Stimulated activated CD4-positive, alpha-beta T cell treated with anti-CD3 and anti-CD28 coated beads, Interleukin-15, amount 100 ng/mL, for 48 hours (primary cell): ENCODE results near the gene ITPR3.

Source experiments
- DNase-seq, 2 donors: peaks; one replicate each; pipeline ENCODE4 v3.0.0-alpha.2; 2020; ENCODE audit warnings: low read depth in 2 of 2

ITPR3 gene

GRCh38 chr6:33700391-33701050 lies 79.4 kb downstream of the ITPR3 start:
- peak; percentile 48 to 78 for DNase-seq

GRCh38 chr6:33702345-33702977 lies 81.3 kb downstream of the ITPR3 start:
- no peak for DNase-seq

DNA sequence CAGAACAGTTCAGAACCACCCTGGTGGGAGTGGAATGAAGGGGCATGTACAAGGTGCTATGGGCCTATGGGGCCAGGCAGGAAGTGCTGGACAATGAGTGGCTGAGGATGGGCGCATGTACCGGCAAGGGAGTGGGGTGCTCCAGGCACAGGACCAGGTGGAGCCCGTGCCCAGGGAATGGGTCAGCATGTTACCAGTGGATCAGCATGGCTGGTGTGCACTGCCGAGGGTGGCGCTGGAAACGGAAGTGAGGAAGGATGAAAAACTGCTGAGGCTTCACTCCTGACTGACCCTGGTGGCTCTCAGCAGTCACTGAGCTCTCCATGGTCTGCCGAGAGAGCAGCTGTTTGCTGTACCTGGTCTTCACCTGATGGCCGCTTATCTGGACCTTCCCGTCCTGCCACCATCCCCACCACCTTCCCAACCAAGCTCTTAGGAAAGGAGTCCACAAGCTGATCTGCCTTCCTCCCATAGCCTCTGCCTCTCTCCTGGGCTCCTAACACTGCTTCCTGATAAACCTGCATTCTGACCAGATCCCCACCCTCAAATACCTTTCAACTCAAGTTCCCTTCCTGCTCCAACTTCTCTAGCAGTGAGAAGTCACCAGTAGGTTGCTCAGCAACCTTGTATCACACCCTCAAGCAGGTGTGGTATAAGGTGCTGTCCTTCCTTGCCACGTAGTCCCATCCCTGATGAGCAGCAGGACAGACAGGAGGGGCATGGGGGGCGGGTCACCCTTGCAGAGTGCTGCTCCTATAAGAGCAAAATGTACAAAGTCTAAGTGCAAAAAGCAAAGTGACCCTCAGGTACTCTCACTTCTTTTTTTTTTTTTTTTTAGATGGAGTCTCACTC lies 83.3 kb downstream of the ITPR3 start:
- no peak for DNase-seq

- DNase-seq = no peak
These were observed 84.3 kb downstream of the ITPR3 start for GRCh38 chr6:33705268-33705885.

- DNase-seq = no peak
These were observed 85.0 kb downstream of the ITPR3 start for GRCh38 chr6:33705955-33706725.

DNA sequence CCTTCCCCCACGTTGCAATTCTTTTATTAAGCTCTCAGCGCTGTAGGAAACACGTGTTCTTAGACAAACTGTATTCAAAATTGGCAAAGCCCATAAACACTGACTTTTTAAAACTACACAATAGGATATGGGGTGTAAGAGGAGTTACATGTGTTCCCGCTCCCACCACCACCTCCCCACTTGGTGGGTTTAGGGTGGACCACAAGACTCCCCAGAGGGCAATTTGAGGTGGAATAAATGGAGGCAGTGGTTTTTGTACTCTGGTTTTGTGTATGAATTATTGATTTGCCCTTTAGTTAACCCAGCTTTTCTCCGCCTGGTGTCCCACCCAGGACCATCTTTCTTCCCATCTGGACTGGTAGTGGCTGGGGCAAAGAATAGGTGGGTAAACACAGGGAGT lies 86.6 kb downstream of the ITPR3 start:
- DNase-seq = no peak

DNA sequence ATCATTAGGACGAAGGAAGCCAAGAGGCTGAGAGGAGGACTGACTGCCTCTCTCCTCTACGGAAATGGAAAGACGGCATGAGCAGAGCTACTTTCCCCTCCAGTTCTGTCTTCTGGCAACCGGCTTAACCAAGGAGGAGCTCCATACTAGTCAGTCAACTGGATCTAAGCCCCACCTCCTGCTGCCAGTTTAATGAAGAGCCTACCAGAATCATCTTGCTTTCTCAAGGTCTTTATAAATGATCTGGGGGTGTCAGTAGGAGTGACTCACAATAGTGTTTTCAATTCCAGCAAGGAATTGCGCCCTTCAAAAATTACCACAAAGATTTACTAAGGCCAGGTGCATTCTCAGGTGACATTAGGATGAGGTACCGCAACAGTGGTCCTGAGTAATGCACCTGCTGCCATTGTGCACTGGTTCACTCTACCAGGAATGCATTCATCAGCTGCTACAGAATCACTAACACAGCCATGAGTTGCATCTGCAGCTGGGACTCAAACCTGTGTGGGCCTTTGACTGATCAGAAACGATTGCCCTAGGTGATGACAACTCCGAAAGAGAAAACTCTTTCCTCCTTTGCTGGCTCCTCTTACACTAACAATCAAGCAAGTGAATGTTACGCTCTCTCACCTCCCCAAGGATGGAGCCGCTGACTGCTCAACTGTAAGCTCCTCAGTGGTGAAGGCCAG lies 87.5 kb downstream of the ITPR3 start:
- DNase-seq = no peak

DNA sequence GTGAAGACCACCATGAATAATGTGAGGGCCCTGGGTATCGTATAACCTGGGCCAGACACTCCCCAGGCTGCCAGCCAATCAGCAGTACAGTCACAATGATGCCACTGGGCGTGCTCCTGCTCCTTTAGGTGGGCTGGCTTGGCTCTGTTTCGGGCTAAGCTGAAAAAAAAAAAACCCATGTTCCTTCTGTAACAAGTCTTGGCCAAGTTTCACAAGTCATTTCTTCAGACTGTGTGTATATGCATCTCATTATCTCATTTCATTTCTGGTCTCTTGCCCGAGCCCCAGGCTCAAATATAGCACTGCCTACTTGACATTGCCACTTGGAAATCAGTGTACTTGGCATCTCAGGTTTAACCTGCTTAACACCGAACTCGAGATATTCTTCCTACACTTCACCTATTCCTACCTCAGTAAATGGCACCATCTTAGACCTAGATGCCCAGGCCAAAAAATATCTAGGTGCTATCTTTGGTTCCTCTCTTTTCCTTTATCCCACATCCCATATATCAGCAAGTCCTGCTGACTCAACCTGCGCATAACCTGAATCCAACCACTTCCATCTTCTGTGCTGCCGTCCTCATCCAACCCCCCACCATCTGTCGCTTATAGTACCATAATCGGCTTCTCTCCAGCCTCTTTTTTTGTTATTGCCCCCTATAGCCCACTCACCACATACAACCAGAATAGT lies 88.6 kb downstream of the ITPR3 start:
- DNase-seq = no peak

DNA sequence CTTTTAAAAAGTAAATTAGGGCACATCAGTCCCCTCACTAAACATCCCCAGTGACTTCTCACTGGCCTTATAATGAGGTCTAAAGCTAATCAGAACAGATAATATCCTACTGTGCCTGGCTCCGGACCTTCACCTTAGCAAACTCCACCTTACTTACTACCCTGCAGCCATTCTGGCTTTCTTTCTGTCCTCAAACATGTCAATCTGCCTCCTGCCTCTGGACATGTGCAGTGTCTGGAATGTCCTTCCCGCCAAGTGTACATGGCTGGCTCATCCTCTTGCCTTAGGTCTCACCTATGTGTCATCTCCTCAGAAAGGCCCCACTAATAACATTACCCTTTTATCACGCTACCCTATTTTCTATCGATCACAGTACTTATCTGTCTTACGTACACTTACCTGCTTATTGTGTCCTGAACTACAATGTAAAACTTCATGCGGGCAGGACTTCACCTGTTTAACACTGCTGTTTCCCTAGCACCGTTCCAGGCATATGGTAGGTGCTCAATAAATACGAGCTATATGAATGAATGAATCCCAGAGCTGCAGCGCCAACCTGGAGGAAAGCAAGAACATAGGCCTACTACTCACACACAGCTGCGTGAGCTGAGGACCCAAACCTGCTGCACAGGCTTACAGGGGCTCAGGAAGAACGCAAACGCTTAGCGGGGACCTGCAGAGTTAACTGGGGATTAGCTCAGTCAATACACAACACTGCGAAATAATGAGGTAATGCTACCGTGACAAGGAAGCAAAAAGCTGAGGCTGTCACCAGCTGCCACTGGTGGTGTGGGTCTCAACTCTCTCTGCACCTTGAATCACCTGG lies 89.4 kb downstream of the ITPR3 start:
- no peak for DNase-seq

GRCh38 chr6:33711140-33712129 lies 90.3 kb downstream of the ITPR3 start, which contains the start of gene UQCC2:
UQCC2 (minus strand) TSS chr6:33711700; CDS start chr6:33711686, 14 bp downstream.
- peak; percentile 97 for DNase-seq

GRCh38 chr6:33712914-33713313 lies 91.8 kb downstream of the ITPR3 start:
- no peak for DNase-seq

- no peak for DNase-seq
These were observed 92.7 kb downstream of the ITPR3 start for GRCh38 chr6:33713786-33714185.

DNA sequence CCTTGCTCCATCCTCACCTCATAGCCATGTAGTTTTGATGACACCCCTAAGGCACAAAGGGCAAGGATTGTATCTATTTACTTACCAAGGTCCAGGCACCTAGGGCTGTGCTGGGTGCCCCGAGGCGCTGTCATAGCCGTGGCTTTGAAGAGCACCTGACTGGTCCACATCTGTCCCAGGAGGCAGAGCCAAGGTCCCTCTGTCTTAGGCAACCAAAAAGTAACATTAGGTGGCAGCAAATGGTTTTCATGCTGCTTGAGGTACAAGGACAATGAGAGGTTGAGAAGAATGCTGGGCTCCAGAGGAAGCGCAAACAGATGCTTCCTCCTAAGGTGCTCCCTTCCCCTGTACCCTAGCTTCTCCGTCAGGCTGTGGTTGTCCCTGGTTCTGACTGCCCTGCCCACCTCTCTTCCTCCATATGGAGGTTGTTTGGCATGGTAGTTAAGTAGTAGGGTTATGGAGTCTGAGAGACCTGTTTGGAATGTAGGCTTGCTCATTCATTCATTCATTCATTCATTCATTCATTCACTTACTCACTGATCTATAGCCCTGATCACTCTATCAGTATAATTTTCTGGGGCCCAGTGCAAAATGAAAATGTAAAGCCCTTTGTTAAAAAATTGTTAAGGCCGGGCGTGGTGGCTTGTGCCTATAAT lies 93.4 kb downstream of the ITPR3 start:
- no peak for DNase-seq

DNA sequence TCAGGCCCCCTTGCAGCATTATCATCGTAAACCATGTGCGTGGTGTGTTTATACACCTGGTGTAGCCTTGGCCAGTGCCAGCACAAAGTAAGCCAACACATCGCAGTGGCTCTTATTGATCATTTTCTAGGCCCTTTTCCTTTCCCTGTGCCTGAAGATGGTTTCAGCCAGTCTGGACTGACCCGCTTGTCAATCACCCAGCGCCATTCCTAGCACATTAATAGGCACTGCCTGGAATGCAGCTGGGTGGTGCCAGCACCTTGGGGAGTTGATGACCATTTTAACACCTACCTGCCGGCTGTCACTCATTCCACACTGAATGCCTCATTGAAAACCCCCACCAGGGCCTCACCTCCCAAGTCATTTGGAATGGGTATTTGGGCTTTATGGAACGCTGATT lies 95.3 kb downstream of the ITPR3 start:
- DNase-seq = no peak

DNA sequence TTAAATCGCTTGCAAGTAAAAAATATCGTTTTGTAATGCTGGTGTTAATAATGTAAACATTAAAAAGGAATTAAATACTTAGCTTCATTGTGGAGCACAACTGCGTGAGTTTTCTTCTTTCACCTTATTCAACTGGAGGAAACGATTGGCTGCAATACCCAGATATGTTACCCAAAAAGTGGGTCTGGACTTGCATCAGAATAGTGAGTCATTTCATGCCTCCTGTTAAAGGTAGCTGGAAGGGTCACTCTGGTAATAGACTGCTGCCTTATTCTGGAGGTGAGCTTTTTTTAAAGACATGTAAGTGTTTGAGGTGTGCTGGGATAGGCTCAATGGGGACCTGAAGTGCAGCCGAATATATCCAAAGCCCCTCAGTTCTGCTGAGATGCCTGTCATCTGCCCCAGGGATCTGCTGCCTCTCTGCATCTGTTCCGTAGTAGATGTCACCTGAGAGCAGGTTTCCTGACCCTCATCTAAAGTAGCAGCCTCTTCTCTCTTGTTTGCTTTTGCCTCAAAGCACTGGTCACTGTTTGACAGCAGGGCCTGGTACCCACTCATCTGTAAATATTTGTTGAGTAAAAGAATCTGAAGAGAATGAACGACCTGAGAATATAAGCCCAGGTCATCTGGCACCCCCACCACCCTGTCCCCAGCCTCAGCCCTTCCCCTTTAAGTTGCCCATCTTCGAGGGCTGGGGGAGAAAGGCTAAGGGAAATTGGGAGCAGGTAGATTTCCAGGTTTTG lies 95.9 kb downstream of the ITPR3 start:
- DNase-seq = no peak

GRCh38 chr6:33717934-33718455 lies 96.9 kb downstream of the ITPR3 start:
- no peak for DNase-seq

DNA sequence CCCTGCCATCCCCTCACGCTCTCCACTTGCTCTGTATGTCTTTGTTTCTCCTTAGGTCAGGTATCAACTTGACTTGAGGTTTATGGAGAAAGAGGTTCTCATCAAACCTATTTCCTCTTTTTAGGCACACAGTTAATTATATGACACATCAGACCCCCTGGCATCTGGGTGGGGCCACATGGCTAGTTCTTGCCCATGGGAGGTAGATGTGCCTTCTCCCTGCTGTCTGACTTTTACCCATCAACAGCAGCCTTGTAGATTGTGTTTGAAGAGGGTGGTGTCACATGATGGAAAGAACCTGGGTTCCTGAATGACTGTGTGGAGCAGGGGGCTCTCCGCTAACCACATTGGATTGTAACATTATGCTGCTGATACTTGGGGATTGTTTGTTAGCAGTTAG lies 97.6 kb downstream of the ITPR3 start:
- no peak for DNase-seq
